Measurements from ENCODE around the gene TBC1D22A. TPM values are rescaled to one million over a fixed set of nuclear protein-coding genes. Genes with fewer than 3 reads are reported as not detected.

Gene TBC1D22A
- total RNA-seq, 4 donors from 2014 or later = 42.6 to 70.4 (median 55.1) TPM

DNA sequence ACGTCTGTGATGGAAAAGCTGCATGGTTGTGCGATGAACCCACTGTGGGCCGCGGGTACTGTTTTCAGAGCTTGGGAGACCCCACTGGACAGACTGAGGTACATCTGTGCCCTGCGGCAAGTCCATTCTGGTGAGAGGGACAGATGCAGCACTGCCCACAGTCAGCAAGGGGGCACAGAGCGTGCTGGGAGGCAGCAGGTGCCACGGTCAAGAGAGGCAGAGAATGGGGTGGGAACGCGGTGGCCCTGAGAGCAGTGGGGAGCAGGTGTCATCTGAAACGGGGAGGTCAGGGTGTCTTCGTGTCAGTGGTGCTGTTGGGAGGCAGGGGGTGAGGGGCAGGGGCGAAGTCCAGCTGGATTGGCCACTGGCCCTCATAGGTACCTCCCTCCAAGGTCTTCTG, 32.0 kb downstream of the TBC1D22A start:
- Histone ChIP-seq H3K27ac (no peak overlapping the region), H3K36me3 (peaks cover 0 to 64% (median 0%) of the 10 kb centered on the region in 3 donors), H3K4me1 (peaks cover 0 to 9% (median 5%) of the 10 kb centered on the region in 4 donors), H3K4me3 (no peak overlapping the region), H3K9me3 (no peaks in the 10 kb centered on the region), H3K27me3 (no peaks in the 10 kb centered on the region)
- peak in 1 of 3 donors; percentile 25 for DNase-seq
- TF ChIP-seq POLR2A (IDR thresholded peaks at IDR 0.05) = no peak
- TF ChIP-seq, protein P1, sequence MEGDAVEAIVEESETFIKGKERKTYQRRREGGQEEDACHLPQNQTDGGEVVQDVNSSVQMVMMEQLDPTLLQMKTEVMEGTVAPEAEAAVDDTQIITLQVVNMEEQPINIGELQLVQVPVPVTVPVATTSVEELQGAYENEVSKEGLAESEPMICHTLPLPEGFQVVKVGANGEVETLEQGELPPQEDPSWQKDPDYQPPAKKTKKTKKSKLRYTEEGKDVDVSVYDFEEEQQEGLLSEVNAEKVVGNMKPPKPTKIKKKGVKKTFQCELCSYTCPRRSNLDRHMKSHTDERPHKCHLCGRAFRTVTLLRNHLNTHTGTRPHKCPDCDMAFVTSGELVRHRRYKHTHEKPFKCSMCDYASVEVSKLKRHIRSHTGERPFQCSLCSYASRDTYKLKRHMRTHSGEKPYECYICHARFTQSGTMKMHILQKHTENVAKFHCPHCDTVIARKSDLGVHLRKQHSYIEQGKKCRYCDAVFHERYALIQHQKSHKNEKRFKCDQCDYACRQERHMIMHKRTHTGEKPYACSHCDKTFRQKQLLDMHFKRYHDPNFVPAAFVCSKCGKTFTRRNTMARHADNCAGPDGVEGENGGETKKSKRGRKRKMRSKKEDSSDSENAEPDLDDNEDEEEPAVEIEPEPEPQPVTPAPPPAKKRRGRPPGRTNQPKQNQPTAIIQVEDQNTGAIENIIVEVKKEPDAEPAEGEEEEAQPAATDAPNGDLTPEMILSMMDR (IDR thresholded peaks at IDR 0.05) = no peak

DNA sequence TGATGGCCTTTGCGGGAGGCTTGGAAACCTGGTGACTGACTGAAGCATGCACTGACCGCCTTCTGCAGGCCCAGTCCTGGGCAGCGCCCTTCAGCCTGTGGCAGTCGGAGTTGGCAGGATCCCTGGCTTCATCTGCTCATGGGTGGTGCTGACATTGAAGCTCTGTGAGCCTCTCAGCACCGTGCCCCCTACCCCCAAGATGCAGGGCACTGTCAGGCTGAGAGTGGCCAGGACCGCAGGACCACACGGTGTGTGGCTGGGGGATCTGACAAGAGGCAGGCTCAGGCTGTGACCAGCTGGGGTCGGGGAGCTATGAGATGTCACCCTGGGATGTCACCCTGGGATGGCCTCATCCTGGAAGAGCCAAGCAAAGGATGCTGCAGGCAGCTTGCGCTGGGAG, 32.7 kb downstream of the TBC1D22A start:
- Histone ChIP-seq H3K36me3 (peaks cover 0 to 71% (median 0%) of the 10 kb centered on the region in 3 donors), H3K4me1 (peaks cover 0 to 9% (median 5%) of the 10 kb centered on the region in 4 donors), H3K27ac (no peak overlapping the region), H3K9me3 (no peaks in the 10 kb centered on the region), H3K27me3 (no peaks in the 10 kb centered on the region), H3K4me3 (no peak overlapping the region)
- TF ChIP-seq, protein P1 (IDR thresholded peaks at IDR 0.05) = no peak
- TF ChIP-seq POLR2A (IDR thresholded peaks at IDR 0.05) = no peak
- DNase-seq = peak in 2 of 3 donors; percentile 6 to 41

DNA sequence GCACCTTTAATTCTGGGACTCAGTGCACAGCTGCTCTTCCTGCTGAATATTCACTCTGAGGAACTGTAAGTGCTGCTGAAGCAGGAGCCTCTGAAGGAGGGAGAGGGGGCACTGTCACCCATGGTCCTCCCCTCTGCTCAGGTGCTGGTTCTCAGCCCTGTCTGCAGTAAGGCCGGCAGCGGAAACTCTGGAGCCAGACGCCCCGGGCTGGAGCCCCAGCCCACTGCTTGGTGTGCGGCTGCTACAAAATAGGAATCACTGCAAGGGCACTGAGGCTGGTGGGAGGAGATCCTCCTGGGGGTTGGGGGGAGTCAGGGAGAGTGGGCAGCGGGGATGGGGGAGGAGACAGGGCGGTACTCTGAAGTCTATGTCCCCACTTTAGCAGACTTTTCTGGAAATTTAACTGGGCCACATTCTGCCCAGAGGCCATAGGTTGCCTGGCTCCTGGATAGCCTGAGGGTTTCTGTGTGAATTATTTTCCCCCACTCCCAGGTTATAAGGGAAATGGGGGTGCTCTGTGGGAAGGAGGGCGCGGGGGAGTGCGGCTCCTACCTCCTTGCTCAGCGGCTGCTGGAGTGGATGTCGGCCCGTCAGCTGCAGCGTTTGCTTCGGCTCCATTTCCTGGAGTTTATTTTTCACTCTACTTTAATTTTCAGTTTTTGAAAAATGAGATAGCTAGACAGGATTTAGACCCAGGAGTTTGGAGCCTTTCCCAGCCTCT, 33.6 kb downstream of the TBC1D22A start:
- Histone ChIP-seq H3K9me3 (no peaks in the 10 kb centered on the region), H3K4me1 (peaks cover 0 to 5% (median 4%) of the 10 kb centered on the region in 4 donors), H3K27me3 (no peaks in the 10 kb centered on the region), H3K27ac (no peak overlapping the region), H3K36me3 (peaks cover 0 to 77% (median 0%) of the 10 kb centered on the region in 3 donors), H3K4me3 (no peak overlapping the region)
- DNase-seq = peak in 2 of 3 donors; percentile 1 to 32
- TF ChIP-seq, protein P1 (IDR thresholded peaks at IDR 0.05) = no peak
- TF ChIP-seq POLR2A (IDR thresholded peaks at IDR 0.05) = no peak

DNA sequence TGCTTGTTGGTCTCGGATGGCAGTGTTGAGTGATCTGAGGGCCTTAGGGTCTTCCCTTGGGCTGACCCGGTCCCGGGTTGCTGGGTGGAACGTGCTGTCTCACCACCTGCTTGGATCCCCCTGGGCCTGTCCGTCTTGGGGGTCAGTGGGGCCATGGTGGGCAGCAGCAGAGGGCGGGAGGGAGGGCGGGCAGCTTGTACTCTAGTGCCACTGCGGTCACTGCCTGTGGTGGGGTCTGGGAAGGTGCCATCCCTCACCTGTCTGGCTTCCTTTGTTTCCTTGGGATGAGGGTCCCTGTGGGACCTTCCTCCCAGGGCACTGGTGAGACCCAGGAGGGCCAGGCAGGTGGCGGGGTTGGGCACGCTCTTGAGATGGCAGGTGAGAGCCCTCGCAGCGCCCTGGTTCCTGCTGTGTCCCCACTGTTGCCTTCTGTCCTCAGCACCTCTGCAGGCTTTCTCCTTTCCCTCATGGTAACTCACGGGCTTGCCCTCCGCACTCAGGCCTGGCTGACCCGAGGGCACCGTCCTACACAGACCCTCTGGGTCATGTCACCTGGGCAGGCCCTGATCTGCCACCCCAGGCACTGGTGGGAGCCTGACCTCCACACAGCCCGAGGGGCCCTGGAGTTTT, 34.2 kb downstream of the TBC1D22A start:
- Histone ChIP-seq H3K36me3 (peaks cover 0 to 84% (median 0%) of the 10 kb centered on the region in 3 donors), H3K4me1 (peaks cover 0 to 5% (median 1%) of the 10 kb centered on the region in 4 donors), H3K27ac (no peak overlapping the region), H3K9me3 (no peaks in the 10 kb centered on the region), H3K27me3 (no peaks in the 10 kb centered on the region), H3K4me3 (no peak overlapping the region)
- peak; percentile 10 to 40 (median 35) for DNase-seq
- no peak for TF ChIP-seq POLR2A (IDR thresholded peaks at IDR 0.05)
- TF ChIP-seq, protein P1 (IDR thresholded peaks at IDR 0.05) = no peak

DNA sequence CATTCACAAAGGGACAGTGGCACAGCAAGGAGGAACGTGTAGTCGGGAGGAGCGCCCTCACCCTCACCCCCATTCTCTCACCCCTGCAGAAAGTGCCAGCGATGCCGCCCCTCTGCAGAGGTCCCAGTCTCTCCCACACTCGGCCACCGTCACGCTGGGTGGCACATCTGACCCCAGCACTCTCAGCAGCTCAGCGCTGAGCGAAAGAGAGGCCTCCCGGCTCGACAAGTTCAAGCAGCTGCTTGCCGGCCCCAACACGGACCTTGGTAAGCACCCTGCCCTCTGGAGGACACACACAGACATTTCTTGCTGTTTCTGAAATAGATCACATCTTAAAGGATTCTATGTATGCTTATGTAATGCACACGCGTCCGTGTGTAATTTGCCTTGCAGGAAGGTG, 34.9 kb downstream of the TBC1D22A start:
- Histone ChIP-seq H3K9me3 (no peaks in the 10 kb centered on the region), H3K4me1 (no peaks in the 10 kb centered on the region), H3K36me3 (peaks cover 0 to 81% (median 0%) of the 10 kb centered on the region in 3 donors), H3K27ac (no peak overlapping the region), H3K4me3 (no peak overlapping the region), H3K27me3 (no peaks in the 10 kb centered on the region)
- TF ChIP-seq, protein P1 (IDR thresholded peaks at IDR 0.05) = peak in 2 of 6 experiments; percentile 16 to 19
- TF ChIP-seq POLR2A (IDR thresholded peaks at IDR 0.05) = no peak
- peak in 2 of 3 donors; percentile 43 to 45 for DNase-seq

Data from Peyer's patch (tissue), 4 donors.